Large intestine (tissue), 3 donors: Measurements from ENCODE around the gene CELF2. TPM values are rescaled to one million over a fixed set of nuclear protein-coding genes. Genes with fewer than 3 reads are reported as not detected.

Experiments used
- DNase-seq, 2 donors: peaks; one replicate each; pipeline versions ENCODE4 v3.0.0 to v3.0.0-alpha.2; 2013
- H3K27ac ChIP-seq: one replicate; pipeline ENCODE4 v1.5.1; 2013; ENCODE audit warnings: low read length
- H3K27me3 ChIP-seq: 2 replicates; pipeline ENCODE4 v1.6.1; 2013; ENCODE audit warnings: low read length; ENCODE audit not compliant: control insufficient read depth, insufficient read depth
- H3K36me3 ChIP-seq: 2 replicates; pipeline ENCODE4 v1.6.1; 2013; ENCODE audit warnings: low read length; ENCODE audit not compliant: control insufficient read depth, insufficient read depth
- H3K4me1 ChIP-seq: one replicate; pipeline ENCODE4 v1.6.1; 2013; ENCODE audit warnings: low read length; ENCODE audit not compliant: control insufficient read depth, insufficient read depth
- H3K4me3 ChIP-seq: one replicate; pipeline ENCODE4 v1.5.1; 2013; ENCODE audit warnings: low read length
- H3K9me3 ChIP-seq: one replicate; pipeline ENCODE4 v1.6.1; 2013; ENCODE audit warnings: mild to moderate bottlenecking, low read depth, low read length, moderate library complexity; ENCODE audit not compliant: control insufficient read depth
- WGBS: methylation state at CpG from one replicate; pipeline ENCODE4 v1.1.5; 2013; ENCODE audit warnings: low lambda C conversion rate; ENCODE audit not compliant: insufficient coverage; 5-methylcytosine and 5-hydroxymethylcytosine counted together
- polyA plus RNA-seq: library from polyadenylated mRNA; unstranded; fragments of 120-200 nt; gene quantifications from one replicate; pipeline ENCODE4 v1.2.1, GENCODE V29; 2013

Gene CELF2
- polyA plus RNA-seq, 1 donor = 14.9 TPM

GRCh38 chr10:11057994-11058393 is 40.3 kb downstream of the CELF2 start:
- 100% methylated on average over 2 of the region's 4 CpGs for WGBS
- DNase-seq = no peak
- Histone ChIP-seq H3K27ac (no peak overlapping the region), H3K4me1 (no peaks in the 10 kb centered on the region), H3K9me3 (no peaks in the 10 kb centered on the region), H3K27me3 (no peaks in the 10 kb centered on the region), H3K36me3 (no peaks in the 10 kb centered on the region), H3K4me3 (no peak overlapping the region)

- Histone ChIP-seq H3K27ac (no peak overlapping the region), H3K9me3 (no peaks in the 10 kb centered on the region), H3K27me3 (no peaks in the 10 kb centered on the region), H3K4me1 (no peaks in the 10 kb centered on the region), H3K4me3 (no peak overlapping the region), H3K36me3 (no peaks in the 10 kb centered on the region)
- no peak for DNase-seq
- no CpG with 5 or more reads among the region's 8 CpGs for WGBS
Observed at GRCh38 chr10:11058965-11059364, 41.3 kb downstream of the CELF2 start.

- no peaks in the 10 kb centered on the region for H3K27me3 ChIP-seq
- H3K36me3 ChIP-seq = no peaks in the 10 kb centered on the region
- no peak for DNase-seq
- no peak overlapping the region for H3K27ac ChIP-seq
- WGBS = no CpG with 5 or more reads among the region's 5 CpGs
- no peak overlapping the region for H3K4me3 ChIP-seq
- no peaks in the 10 kb centered on the region for H3K4me1 ChIP-seq
- no peaks in the 10 kb centered on the region for H3K9me3 ChIP-seq
Observed at GRCh38 chr10:11063856-11064255, 46.2 kb downstream of the CELF2 start.

GRCh38 chr10:11064832-11065231 is 47.2 kb downstream of the CELF2 start:
- H3K36me3 ChIP-seq = no peaks in the 10 kb centered on the region
- H3K4me3 ChIP-seq = no peak overlapping the region
- no peak overlapping the region for H3K27ac ChIP-seq
- no peaks in the 10 kb centered on the region for H3K9me3 ChIP-seq
- DNase-seq = no peak
- H3K27me3 ChIP-seq = no peaks in the 10 kb centered on the region
- no CpG with 5 or more reads among the region's 4 CpGs for WGBS
- no peaks in the 10 kb centered on the region for H3K4me1 ChIP-seq

- Histone ChIP-seq H3K27me3 (no peaks in the 10 kb centered on the region), H3K4me1 (no peaks in the 10 kb centered on the region), H3K27ac (no peak overlapping the region), H3K4me3 (no peak overlapping the region), H3K36me3 (no peaks in the 10 kb centered on the region), H3K9me3 (no peaks in the 10 kb centered on the region)
- DNase-seq = no peak
- 80% methylated on average over 1 of the region's 4 CpGs for WGBS
Observed at GRCh38 chr10:11065567-11065966, 47.9 kb downstream of the CELF2 start.

- no peaks in the 10 kb centered on the region for H3K4me1 ChIP-seq
- H3K9me3 ChIP-seq = no peaks in the 10 kb centered on the region
- no peaks in the 10 kb centered on the region for H3K36me3 ChIP-seq
- 67% methylated on average over 1 of the region's 4 CpGs for WGBS
- H3K4me3 ChIP-seq = no peak overlapping the region
- H3K27me3 ChIP-seq = no peaks in the 10 kb centered on the region
- DNase-seq = no peak
- H3K27ac ChIP-seq = no peak overlapping the region
Observed at GRCh38 chr10:11066520-11066919, 48.8 kb downstream of the CELF2 start.

- H3K27me3 ChIP-seq = no peaks in the 10 kb centered on the region
- no peak for DNase-seq
- H3K4me3 ChIP-seq = no peak overlapping the region
- H3K9me3 ChIP-seq = no peaks in the 10 kb centered on the region
- no peaks in the 10 kb centered on the region for H3K36me3 ChIP-seq
- WGBS = 100% methylated on average over 1 of the region's 4 CpGs
- H3K27ac ChIP-seq = no peak overlapping the region
- H3K4me1 ChIP-seq = no peaks in the 10 kb centered on the region
Observed at GRCh38 chr10:11068861-11069633, 51.4 kb downstream of the CELF2 start.

GRCh38 chr10:11073410-11073809 is 55.7 kb downstream of the CELF2 start:
- no CpG with 5 or more reads among the region's 4 CpGs for WGBS
- Histone ChIP-seq H3K27me3 (no peaks in the 10 kb centered on the region), H3K36me3 (no peaks in the 10 kb centered on the region), H3K4me3 (no peak overlapping the region), H3K9me3 (no peaks in the 10 kb centered on the region), H3K4me1 (no peaks in the 10 kb centered on the region), H3K27ac (no peak overlapping the region)
- DNase-seq = no peak

- H3K9me3 ChIP-seq = no peaks in the 10 kb centered on the region
- no peaks in the 10 kb centered on the region for H3K27me3 ChIP-seq
- no peak overlapping the region for H3K4me3 ChIP-seq
- H3K36me3 ChIP-seq = no peaks in the 10 kb centered on the region
- no peaks in the 10 kb centered on the region for H3K4me1 ChIP-seq
- WGBS = no CpG with 5 or more reads among the region's 4 CpGs
- no peak for DNase-seq
- H3K27ac ChIP-seq = no peak overlapping the region
Observed at GRCh38 chr10:11074536-11075267, 57.0 kb downstream of the CELF2 start.

GRCh38 chr10:11076221-11076620 is 58.5 kb downstream of the CELF2 start:
- DNase-seq = no peak
- WGBS = 100% methylated on average over 1 of the region's 4 CpGs
- Histone ChIP-seq H3K9me3 (no peaks in the 10 kb centered on the region), H3K36me3 (no peaks in the 10 kb centered on the region), H3K4me1 (no peaks in the 10 kb centered on the region), H3K27me3 (no peaks in the 10 kb centered on the region), H3K27ac (no peak overlapping the region), H3K4me3 (no peak overlapping the region)
